HFFc6 (cell line): ENCODE measurements around the gene INO80E. TPM values are rescaled to one million over a fixed set of nuclear protein-coding genes. Genes with fewer than 3 reads are reported as not detected.

Source experiments
- DNase-seq: peaks from one replicate; pipeline ENCODE4 v3.0.0-alpha.2; 2018
- H3K27ac Mint-ChIP-seq: 2 replicates; pipeline ENCODE4 v1.8.0; 2020; ENCODE audit warnings: mild to moderate bottlenecking, mixed read lengths
- H3K27me3 Mint-ChIP-seq: 2 replicates; pipeline ENCODE4 v1.8.0; 2021; ENCODE audit warnings: mild to moderate bottlenecking, moderate library complexity, mixed read lengths; ENCODE audit not compliant: insufficient read depth
- H3K36me3 Mint-ChIP-seq: 2 replicates; pipeline ENCODE4 v1.8.0; 2021; ENCODE audit warnings: low read depth, mixed read lengths
- H3K4me1 Mint-ChIP-seq: 2 replicates; pipeline ENCODE4 v1.8.0; 2020; ENCODE audit warnings: low read depth, mixed read lengths
- H3K4me3 Mint-ChIP-seq: 2 replicates; pipeline ENCODE4 v1.8.0; 2020; ENCODE audit warnings: mild to moderate bottlenecking, moderate library complexity, mixed read lengths
- H3K9me3 Mint-ChIP-seq: 2 replicates; pipeline ENCODE4 v1.8.0; 2020; ENCODE audit warnings: mild to moderate bottlenecking, mixed read lengths
- total RNA-seq, 6 experiments: library from RNA; stranded (reverse); fragmentation: NEBNext Ultra II Directional; extraction: Animal tissue kit (Norgen Biotek cat#: 25700); gene quantifications; 2 replicates in 1 of 6; 3 replicates in 5 of 6; pipeline ENCODE4 v1.2.3, GENCODE V29; 2021
- TF ChIP-seq, protein P1 (sequence below): fragments of 200-600 bp; sonication (generic); IDR thresholded peaks from 2 replicates; pipeline ENCODE4 v1.5.0; 2021; ENCODE audit warnings: antibody characterized with exemption, mild to moderate bottlenecking

Gene INO80E
- total RNA-seq, 6 experiments from 2014 or later: 61.0 to 77.4 (median 73.8) TPM

DNA sequence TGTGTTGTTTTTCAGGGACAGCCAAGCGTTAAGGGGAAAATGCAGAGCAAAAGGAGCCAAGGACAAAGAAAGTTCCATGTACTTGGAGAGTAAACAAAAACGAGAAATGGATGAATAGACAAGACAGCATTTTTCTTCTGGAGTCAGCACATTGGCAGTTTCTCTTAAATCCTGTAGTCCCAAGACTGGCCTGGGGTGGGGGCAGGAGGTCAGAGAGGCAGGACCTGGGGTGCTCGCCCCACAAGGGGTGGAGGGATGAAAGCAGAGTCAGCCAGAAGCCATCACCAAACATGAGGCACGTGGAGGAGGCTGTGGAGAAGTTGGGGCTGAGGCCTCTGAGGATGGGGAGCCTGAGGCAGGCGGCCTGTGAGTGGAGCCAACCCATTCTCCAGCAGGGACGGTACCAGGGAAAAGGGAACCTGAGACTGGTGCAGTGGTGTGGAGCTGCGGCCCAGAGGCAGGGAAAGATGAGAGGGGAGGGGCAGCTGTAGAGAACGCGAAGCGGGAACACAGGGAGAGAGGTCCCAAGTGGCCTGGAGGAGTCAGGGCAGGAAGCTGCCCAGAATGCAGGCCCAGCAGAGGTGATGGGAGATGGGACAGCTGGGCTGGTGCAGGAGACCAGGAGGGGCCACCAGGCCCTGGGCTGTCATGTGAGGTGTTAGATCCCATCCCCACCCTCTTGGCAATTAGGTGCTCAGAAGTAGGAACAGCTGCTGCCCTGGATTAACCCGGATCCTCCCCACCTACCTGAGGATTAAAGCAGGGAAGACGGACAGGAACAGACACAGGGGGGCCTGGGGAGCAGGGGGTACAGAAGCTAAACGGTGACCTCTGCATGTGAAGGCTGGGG is 31.8 kb downstream of the INO80E start:
- TF ChIP-seq, protein P1, sequence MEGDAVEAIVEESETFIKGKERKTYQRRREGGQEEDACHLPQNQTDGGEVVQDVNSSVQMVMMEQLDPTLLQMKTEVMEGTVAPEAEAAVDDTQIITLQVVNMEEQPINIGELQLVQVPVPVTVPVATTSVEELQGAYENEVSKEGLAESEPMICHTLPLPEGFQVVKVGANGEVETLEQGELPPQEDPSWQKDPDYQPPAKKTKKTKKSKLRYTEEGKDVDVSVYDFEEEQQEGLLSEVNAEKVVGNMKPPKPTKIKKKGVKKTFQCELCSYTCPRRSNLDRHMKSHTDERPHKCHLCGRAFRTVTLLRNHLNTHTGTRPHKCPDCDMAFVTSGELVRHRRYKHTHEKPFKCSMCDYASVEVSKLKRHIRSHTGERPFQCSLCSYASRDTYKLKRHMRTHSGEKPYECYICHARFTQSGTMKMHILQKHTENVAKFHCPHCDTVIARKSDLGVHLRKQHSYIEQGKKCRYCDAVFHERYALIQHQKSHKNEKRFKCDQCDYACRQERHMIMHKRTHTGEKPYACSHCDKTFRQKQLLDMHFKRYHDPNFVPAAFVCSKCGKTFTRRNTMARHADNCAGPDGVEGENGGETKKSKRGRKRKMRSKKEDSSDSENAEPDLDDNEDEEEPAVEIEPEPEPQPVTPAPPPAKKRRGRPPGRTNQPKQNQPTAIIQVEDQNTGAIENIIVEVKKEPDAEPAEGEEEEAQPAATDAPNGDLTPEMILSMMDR: no peak
- Mint-ChIP-seq H3K9me3 (no peaks in the 10 kb centered on the region), H3K27ac (no peak overlapping the region), H3K4me1 (peaks cover 6% of the 10 kb centered on the region; the same call in 1 of the 2 replicates), H3K27me3 (peaks cover 47% of the 10 kb centered on the region), H3K36me3 (no peaks in the 10 kb centered on the region), H3K4me3 (no peak overlapping the region)
- DNase-seq: no peak

DNA sequence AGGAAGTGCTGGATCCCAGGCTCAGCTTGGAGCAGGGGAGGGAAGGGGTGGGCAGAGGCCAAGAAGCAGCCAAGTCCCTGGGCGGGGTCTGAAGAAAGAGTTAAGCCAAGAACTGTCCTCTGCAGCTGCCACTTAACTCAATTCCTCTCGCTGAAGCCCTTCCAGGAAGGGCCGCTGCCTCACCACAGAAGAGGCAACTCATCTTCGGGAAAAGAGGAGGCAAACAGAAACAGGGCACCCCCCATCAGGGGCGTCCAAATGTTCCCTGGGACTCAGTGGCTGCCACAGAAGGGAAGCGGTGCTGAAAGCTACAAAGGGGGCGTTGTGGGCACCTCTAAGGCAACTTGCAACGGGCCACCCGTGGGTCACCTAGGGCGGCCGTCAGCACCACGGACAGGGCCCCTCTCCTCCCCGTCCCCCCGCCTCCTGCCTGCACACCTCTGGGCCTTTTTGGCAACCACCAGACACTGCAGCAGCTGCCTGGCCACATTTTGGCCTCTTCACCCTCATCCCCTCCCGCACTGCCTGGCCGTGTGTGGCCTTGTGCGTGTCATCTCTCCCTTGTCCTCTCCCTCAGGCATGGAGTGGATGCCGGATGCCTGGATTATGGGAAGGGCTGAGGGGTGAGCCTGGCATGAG is 32.5 kb downstream of the INO80E start:
- TF ChIP-seq, protein P1: no peak
- Mint-ChIP-seq H3K4me3 (no peak overlapping the region), H3K36me3 (no peaks in the 10 kb centered on the region), H3K4me1 (peaks cover 6% of the 10 kb centered on the region; the same call in 1 of the 2 replicates), H3K9me3 (no peaks in the 10 kb centered on the region), H3K27me3 (peaks cover 48% of the 10 kb centered on the region), H3K27ac (no peak overlapping the region)
- DNase-seq: no peak

DNA sequence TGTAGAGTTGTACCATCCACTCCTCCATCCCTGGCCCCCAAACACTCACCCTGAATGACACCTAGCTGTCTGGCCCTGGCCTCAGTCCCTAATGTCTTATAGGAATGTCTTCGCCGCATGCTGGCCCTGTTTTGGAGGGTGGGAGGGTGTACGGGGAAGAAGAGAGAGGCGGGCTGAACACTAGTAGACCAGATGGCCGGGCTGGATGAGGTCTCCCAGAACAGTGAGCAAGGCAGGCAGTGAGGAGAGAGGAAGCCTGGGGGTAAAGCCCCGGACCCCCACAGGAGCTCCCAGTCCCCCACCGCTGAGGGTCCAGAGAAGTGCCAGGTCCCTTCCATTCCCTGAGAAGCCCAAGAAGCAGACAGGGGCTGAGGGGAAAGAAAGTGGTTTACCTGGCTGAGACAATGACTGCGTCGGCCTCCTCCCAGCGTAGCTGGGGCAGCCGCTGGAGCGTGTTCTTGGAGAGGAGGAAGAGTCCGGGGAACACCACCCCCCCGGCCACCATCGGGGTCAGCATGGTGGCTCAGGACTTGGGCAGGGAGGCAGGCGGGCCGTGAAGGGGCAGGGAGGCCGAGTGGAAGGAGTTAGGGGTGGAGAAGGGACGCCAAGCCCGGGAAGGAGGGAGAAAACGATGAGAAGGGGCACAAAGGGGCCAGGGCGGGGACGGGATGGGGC is 34.1 kb downstream of the INO80E start:
- no peak overlapping the region for H3K4me3 Mint-ChIP-seq
- H3K4me1 Mint-ChIP-seq: peaks cover 6% of the 10 kb centered on the region; the same call in 1 of the 2 replicates
- no peaks in the 10 kb centered on the region for H3K9me3 Mint-ChIP-seq

DNA sequence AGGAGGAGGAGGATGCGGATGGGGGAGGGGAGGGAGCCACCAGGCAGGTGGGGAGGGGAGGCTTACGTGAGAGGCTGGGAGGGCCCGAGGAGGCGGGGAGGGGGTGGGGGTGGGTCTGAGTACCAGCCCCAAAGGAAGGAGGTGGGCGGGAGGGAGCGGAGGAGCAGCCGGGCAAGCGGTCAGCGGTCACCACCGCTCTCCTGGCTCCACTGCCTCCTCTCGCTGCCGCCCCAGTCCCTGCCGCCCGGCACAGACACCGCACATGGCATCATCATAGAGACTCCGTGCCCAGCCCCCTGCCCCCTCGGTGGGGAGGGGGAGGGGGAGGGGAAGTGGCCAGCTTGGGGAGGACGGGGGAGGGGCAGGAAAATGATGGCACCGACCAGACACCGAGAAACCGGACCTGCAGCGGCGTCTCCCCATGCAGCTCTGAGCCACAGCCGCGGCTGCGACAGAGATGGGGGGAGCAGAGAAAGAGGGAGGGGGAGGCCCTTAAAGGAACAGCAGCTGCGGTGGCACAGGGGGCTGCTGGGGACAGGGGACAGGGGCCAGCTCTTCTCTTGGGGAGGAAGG is 34.9 kb downstream of the INO80E start, which contains the start of gene TLCD3B:
TSS of gene TLCD3B (minus strand) at position 431 of the 573 bp plus-strand sequence. CDS start 744 bp downstream, outside the sequence.
- Mint-ChIP-seq H3K27ac (no peak within 1 kb of the TSS), H3K4me1 (peaks cover 6% of the 10 kb centered on the region; the same call in 1 of the 2 replicates), H3K4me3 (peak within 1 kb of the TSS; percentile 30; the same call in 1 of the 2 replicates), H3K9me3 (no peaks in the 10 kb centered on the region), H3K27me3 (peaks cover 54% of the 10 kb centered on the region), H3K36me3 (no peaks in the 10 kb centered on the region)
- no peak for DNase-seq
- TF ChIP-seq, protein P1: no peak

More for the DNA sequence above, 34.1 kb downstream of the INO80E start:
- H3K27ac Mint-ChIP-seq: no peak overlapping the region
- H3K36me3 Mint-ChIP-seq: no peaks in the 10 kb centered on the region
- TF ChIP-seq, protein P1: no peak
- peaks cover 47% of the 10 kb centered on the region for H3K27me3 Mint-ChIP-seq
- no peak for DNase-seq

DNA sequence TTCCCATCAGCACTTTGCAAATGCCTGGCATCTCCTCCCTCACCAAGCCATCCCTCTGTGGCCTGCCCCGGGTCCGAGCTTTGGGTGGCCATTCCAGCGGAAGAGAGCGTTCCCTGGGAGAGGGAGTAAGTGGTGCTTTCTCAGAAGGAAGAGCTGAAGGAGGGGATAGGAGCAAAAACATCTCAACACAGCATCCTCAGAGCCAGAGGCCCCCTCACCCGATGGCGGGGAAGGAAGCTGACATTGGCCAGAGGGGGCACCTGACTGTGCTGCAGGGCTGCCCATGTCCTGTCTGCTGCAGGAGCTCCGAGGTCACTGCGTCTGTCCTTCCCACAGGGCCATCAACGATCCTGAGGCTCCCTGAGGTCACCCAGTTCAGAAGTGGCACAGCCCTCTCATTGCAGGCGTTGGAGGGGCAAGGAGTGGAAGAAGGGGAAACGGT is 35.5 kb downstream of the INO80E start:
- TF ChIP-seq, protein P1: no peak
- H3K27me3 Mint-ChIP-seq: peaks cover 52% of the 10 kb centered on the region
- no peak for DNase-seq
- no peaks in the 10 kb centered on the region for H3K9me3 Mint-ChIP-seq
- H3K27ac Mint-ChIP-seq: no peak overlapping the region
- no peaks in the 10 kb centered on the region for H3K36me3 Mint-ChIP-seq
- H3K4me1 Mint-ChIP-seq: peaks cover 6% of the 10 kb centered on the region; the same call in 1 of the 2 replicates
- H3K4me3 Mint-ChIP-seq: no peak overlapping the region
